ENCODE data around the gene MAP7.

DNA sequence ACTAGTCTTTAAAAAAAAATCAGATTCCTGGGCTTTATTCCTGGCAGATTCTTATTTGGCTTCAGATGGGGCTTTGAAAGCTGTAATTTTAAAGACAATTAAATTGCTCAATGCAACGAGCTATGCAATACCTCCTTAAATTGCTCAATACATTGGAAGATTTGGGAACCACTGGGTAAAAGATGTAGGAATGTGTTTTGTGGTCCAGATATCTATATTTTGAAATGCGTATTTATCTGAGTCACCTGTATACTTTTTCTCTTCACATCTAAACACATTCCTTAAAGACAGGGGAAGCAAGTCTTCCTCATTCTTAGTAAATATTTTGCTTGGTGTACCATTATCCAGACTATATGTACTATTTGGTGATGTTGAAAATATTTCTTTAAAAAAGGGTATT is 29.6 kb upstream of the MAP7 start:
- TF ChIP-seq POLR2A (IDR thresholded peaks at IDR 0.05; ENCODE audit: low read depth, low read length) (no peak), POLR2AphosphoS5 (IDR thresholded peaks at IDR 0.05; ENCODE audit: low read depth, low read length) (no peak)

Measured in GM12892 (cell line).